Ammon's horn (tissue), 1 donor: ENCODE data around the gene PKM.

Experiments used
- DNase-seq: peaks from one replicate; pipeline ENCODE4 v3.0.0-alpha.2; 2016; ENCODE audit warnings: low spot score

PKM gene

DNA sequence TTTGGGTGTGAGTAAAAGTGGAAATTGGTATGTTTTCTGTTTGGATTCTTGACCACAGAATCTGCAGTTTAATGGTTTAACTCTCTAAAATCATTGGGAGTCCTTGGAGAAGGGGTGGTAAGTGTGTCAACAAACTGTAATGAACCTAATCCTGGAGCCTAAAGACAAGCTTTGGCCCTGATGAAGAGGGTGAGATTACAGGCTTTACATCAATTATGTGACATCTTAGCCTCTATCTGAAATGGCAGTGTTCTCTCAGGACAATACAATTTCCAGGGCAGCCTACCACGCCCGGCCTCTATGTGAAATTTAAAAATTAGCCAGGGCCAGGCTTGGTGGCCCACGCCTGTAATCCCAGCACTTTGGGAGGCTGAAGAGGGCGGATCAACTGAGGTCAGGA, 4.3 kb upstream of the PKM start:
- DNase-seq: no peak

GRCh38 chr15:72233769-72234168, 2.8 kb upstream of the PKM start:
- DNase-seq: no peak

- DNase-seq: peak; percentile 37
Measured at GRCh38 chr15:72231833-72232478, 966 bp upstream of the PKM start.

DNA sequence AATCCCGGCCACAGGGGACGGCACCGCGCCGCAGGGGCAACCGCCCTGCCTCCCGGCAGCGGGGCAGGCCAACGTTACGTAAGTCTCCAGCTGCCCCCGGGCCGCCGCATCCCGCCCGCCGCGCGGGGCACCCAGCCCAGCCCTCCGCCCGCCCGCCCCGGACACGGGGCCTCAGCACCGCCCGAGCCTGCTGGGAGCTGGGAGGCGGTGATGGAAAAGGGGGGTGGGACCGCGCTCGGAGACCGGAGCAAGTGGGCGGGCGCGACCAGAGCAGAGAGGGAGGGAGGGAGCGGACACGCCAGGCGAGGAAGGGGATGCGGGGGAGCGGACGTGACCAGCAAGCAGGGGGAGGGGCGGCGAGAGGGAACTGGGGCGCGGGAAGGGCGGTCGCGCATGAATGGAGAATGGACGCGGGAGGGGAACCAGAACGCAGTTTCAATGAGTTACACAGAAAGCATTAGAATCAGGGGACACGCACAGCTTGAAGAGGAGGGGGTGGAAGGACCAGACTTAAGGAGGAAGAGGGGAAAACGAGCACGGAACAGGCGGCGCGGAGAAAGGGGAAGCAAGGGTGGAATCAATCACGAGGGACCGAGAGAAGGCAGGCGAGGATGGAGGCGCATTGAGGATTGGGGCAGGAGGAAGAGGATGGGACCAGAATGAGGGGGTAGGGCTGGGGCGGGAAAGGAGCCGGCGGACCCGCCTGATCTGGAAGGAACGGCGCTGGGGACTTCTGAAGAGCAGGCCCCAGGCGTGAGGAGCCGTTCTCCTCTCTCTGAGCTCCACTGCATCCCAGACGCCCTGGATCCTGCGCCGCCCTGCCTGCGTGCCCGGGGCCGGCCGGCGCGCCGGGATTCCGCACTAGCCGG, 559 bp downstream of the PKM start:
- peak; percentile 94 for DNase-seq

- DNase-seq: no peak
Measured at GRCh38 chr15:72229947-72230196, 1.1 kb downstream of the PKM start.

DNA sequence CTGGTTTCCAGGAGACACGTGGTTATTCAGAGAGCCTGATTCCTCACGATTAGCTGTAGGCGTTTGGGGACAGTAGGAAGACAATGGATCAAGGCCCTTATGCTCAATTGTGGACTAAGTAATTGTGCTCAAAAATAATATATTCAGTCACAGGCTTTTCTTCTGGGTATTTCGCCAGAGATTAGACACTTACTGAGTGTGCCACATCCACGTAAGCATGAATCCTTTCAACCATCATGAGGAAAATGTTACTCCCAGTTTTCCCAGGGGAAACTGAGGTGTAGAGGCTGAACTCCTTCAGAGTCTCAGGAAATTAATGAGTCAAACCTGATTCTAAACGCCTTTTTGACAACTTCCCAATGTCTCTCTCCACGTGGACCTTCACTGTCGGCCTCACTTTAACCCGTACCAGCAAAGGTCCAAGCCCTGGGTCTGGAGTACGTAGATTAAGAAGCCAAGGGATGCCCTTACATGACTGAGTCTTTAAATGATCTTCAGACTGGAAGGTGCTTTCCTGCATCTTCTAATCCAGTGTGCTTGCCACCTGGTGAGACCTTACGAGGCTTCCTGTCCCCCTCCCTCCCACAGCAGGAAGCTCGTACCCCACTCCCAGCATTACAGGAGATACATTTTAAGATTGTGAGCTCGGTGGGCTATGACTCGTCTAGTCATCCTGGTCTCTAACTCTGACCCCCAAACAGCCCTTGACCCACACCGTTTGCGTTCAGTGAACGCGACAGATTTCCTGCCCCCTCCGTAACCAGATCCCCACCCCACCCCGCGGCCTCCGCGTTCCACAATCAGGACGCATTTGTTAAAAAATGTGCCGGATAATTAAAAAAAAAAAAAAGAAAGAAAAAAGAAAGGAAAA, 1.7 kb downstream of the PKM start:
- DNase-seq: no peak

- no peak for DNase-seq
Measured at GRCh38 chr15:72227720-72228119, 3.3 kb downstream of the PKM start.

DNA sequence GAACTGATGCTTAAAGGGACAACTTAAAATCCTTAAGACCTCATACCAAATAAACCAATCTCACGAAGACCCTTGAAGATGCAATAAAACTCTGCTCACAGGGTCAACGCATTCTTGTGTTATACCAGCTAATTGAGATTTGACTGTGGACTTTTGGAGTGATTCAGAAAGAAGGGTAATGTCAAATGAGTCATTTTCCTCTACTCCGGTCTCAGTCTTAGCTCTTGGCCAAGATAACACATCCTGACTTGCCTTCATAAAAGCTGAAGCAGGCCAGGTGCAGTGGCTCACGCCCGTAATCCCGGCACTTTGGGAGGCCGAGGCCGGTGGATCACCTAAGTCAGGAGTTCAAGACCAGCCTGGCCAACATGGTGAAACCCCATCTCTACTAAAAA, 3.8 kb downstream of the PKM start:
- DNase-seq: no peak

DNA sequence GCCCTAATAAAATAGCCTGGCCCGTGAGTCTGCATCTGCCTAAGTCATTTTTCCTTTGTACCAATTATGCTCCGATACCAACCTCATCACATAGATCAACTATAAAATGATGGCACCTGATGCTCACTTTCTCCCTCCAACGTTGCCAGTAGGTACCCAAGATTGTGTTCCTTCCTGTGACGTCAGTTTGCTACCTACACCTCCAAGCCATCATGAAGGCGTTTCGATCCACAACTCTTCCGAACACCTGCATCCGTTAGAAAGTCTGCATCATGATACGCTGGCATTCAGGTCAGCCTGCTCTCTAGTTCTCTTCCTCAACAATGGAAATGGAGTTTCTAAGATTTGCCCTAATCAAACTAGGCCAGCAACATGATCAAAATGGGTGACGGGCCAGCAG, 7.7 kb downstream of the PKM start:
- DNase-seq: no peak

GRCh38 chr15:72222393-72222792, 8.6 kb downstream of the PKM start:
- no peak for DNase-seq

DNA sequence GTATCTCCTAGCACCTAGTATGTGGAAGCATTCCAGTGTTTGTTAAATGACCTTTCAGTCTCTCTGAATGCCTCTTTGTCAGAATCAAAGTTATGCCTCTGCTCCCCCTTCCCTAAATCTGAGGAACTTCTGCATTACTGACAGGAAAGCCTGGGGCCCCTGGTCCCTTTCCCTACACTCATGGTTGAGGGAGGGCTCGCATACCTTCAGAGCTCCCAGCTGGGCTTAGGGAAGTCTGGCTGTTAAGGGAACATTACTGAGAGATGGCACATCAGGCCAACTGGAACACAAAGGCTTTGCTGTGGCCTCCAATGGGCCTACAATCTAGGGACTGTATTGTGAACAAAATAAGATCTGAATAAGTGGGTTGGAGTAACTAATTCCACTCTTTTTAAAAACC, 10.3 kb downstream of the PKM start:
- no peak for DNase-seq

DNA sequence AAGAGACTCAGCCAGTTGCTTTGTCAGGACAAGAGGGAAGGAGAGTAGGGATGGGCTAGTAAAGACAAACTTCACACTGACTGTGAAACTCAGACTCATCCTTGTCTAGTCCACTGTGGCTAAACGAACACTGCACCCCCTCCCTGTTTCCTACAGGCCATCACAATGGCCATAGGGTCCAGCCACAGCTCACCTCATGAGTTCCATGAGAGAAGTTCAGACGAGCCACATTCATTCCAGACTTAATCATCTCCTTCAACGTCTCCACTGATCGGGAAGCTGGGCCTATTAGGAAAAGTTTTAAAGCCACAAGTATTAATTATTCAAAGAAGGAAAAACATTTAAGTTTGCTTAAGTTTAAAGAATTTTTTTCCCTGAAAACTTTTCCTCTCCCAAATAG, 13.8 kb downstream of the PKM start:
- DNase-seq: no peak

DNA sequence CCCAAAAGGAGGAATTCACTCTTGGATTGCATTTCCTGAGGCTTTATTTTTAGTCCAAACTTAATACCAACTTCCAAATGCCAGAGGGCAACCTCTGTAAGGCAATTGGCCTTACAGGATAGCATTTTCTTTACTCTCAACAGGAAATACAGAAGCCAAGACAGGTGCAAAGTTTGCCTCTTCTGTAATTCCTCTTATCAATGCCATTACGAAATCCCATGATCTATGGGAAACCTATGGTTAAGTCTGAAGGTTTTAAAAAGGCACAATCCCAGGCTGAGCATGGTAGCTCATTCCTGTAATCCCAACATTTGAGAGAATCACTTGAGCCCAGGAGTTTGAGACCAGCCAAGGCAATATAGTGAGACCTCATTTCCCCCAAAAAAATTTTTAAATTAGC, 14.9 kb downstream of the PKM start:
- DNase-seq: no peak

DNA sequence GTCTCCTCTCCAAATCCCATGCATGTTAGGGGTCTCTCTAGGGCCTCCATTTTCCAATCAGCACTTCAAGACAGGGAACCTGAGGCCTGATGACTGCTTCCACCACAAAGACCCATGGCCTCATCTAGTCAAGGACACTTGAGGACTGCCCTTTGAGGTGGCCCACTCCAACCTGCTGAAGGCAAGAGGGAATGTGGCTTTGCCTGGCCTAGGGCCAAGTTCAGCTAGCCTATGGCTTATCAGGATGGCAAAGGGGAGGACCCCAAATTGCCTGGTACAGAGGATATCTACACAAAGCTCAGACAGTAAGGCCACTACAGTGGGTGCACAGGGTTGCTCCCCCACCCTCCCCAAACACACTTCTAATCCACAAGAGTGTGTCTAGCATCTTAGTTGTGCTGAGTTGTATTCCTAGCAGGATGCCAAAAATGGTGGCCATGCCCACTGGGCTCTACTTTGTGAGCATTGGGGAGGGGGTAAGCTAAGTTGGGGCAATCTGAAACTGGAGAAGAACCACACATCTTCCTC, 23.4 kb downstream of the PKM start:
- DNase-seq: no peak

DNA sequence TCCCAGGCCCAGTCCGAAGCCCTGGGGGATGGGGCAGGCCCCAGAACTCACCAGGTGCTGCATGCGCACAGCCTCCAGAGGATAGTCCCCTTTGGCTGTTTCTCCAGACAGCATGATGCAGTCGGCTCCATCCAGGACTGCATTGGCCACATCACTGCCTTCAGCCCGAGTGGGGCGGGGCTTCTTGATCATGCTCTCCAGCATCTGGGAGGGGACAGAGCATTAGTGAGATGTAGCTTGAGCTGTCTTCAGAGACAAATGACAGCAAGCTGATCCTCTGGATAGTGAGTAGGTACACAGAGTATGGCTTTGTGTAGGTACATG, 24.4 kb downstream of the PKM start:
- DNase-seq: no peak

DNA sequence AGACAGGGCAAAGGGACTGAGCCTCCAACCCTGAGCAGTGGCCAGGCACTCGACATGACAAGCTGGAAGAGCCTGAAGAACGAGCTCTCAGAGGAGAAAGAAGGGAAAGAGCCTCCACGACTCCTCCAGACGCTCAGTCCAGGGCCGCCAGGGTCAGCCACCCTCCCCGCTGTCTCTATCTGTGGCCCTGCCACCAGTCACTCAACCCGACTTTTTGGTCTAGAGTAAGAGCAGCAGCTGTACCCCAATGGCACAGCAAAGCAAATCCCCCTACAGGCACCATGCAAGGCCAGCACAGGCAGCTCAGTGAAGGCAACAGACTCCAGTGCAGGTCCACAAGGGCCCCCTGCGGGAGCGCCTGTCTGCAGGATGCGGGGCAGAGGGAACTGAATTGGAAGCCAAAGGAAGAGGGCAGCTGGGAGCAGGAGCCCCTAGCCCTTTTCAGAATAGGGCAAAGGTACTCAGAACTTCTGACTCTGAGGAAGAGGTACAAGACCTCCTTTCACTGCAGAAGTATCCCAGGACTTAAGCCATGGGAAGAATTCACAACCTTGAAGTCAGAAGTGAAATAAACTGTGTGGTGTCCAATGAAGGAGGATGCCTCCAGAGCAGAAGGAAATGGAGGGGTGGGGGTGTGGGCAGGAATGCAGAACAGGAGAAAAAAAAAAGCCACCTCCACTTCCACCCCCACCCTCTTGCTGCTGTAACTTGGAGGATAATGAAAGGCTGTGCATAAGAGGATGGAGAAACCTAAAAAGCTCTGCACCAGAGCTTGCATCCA, 24.9 kb downstream of the PKM start:
- no peak for DNase-seq

GRCh38 chr15:72205273-72205672, 25.7 kb downstream of the PKM start:
- DNase-seq: no peak

DNA sequence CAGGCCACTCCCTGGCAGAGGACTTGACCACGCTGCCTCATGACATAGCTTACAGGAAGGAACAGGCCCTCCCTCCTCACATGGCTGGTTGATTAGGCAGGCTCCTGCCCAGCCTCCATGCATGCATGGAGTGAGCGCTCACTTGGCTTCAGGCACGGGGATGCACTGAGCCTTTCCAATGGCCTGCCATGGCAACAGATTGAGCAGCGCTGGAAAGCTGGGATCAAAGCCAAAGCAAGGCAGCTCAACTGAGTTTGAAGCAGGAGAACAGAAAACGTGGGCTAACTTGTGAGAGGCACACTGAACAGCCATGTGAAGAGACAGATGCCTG, 27.5 kb downstream of the PKM start:
- DNase-seq: peak; percentile 94

GRCh38 chr15:72202801-72203506, 28.0 kb downstream of the PKM start:
- no peak for DNase-seq

DNA sequence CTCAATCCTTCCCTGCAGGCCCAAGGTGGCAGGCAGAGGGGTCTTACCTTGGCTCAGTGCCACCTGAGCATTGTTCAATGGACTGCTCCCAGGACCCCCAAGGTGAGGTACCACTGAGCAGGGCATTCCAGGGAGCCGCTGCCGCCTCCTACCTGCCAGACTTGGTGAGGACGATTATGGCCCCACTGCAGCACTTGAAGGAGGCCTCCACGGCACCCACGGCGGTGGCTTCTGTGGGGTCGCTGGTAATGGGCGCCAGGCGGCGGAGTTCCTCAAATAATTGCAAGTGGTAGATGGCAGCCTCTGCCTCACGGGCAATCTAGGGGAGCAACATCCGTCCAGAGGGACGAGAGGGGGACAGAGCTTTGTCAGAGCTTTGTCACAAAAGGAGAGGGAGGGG, 28.7 kb downstream of the PKM start:
- no peak for DNase-seq

GRCh38 chr15:72201391-72201921, 29.5 kb downstream of the PKM start:
- no peak for DNase-seq
